HEK293T (cell line): ENCODE results near the gene SLFN5.

Experiments
- ARNT ChIP-seq: fragments of 450-650 bp; IDR thresholded peaks from 2 replicates; pipeline ENCODE4 v1.6.1; 2017; ENCODE audit warnings: mild to moderate bottlenecking
- BHLHE40 ChIP-seq: fragments of 450-650 bp; IDR thresholded peaks from 2 replicates; pipeline ENCODE4 v1.6.1; 2016; ENCODE audit warnings: mild to moderate bottlenecking, moderate library complexity, borderline replicate concordance
- ELF4 ChIP-seq: fragments of 450-650 bp; IDR thresholded peaks from 2 replicates; pipeline ENCODE4 v1.6.1; 2017; ENCODE audit warnings: antibody characterized with exemption
- FOXA1 ChIP-seq: fragments of 450-650 bp; IDR thresholded peaks from 2 replicates; pipeline ENCODE4 v1.6.1; 2016; ENCODE audit warnings: mild to moderate bottlenecking
- FOXK2 ChIP-seq: fragments of 450-650 bp; IDR thresholded peaks from 2 replicates; pipeline ENCODE4 v1.6.1; 2016; ENCODE audit warnings: mild to moderate bottlenecking
- FOXM1 ChIP-seq: fragments of 450-650 bp; IDR thresholded peaks from 2 replicates; pipeline ENCODE4 v1.6.1; 2017; ENCODE audit warnings: mild to moderate bottlenecking, borderline replicate concordance
- HDGF ChIP-seq: fragments of 450-650 bp; IDR thresholded peaks from 2 replicates; pipeline ENCODE4 v1.6.1; 2017; ENCODE audit warnings: antibody characterized with exemption, borderline replicate concordance
- LEF1 ChIP-seq: fragments of 450-650 bp; IDR thresholded peaks from 2 replicates; pipeline ENCODE4 v1.6.1; 2017; ENCODE audit warnings: mild to moderate bottlenecking, borderline replicate concordance
- NFRKB ChIP-seq: fragments of 450-650 bp; IDR thresholded peaks from 2 replicates; pipeline ENCODE4 v1.6.1; 2016; ENCODE audit warnings: mild to moderate bottlenecking, moderate library complexity
- PKNOX1 ChIP-seq: fragments of 450-650 bp; IDR thresholded peaks from 2 replicates; pipeline ENCODE4 v1.6.1; 2016
- SP1 ChIP-seq: fragments of 450-650 bp; IDR thresholded peaks from 2 replicates; pipeline ENCODE4 v1.6.1; 2017
- SUZ12 ChIP-seq: fragments of 450-650 bp; IDR thresholded peaks from 2 replicates; pipeline ENCODE4 v1.6.1; 2016; ENCODE audit warnings: mild to moderate bottlenecking
- TARDBP ChIP-seq: fragments of 450-650 bp; IDR thresholded peaks from 2 replicates; pipeline ENCODE4 v1.6.1; 2016
- ZNF384 ChIP-seq: fragments of 450-650 bp; IDR thresholded peaks from 2 replicates; pipeline ENCODE4 v1.6.1; 2016

- no peak for TF ChIP-seq PKNOX1
- no peak for TF ChIP-seq ARNT
- no peak for TF ChIP-seq TARDBP
- no peak for TF ChIP-seq HDGF
- TF ChIP-seq ZNF384 = no peak
- TF ChIP-seq FOXM1 = no peak
- TF ChIP-seq FOXA1 = no peak
- no peak for TF ChIP-seq SUZ12
- TF ChIP-seq ELF4 = no peak
- no peak for TF ChIP-seq FOXK2
- no peak for TF ChIP-seq BHLHE40
- TF ChIP-seq LEF1 = no peak
- no peak for TF ChIP-seq SP1
- no peak for TF ChIP-seq NFRKB
These were observed 7.0 kb upstream of the SLFN5 start for GRCh38 chr17:35235917-35236316.
